ENCODE data around the gene CCDC77. TPM values are rescaled to one million over a fixed set of nuclear protein-coding genes. Genes with fewer than 3 reads are reported as not detected.

The CCDC77 gene
- total RNA-seq, 1 donor from 2014 or later, result 8.3 TPM

- intact Hi-C loops (cut with DNase I), result no loop called here
- Histone ChIP-seq H3K9me3 (no peaks in the 10 kb centered on the region), H3K4me3 (no peak overlapping the region), H3K36me3 (no peaks in the 10 kb centered on the region), H3K4me1 (peaks cover 18% of the 10 kb centered on the region), H3K27ac (no peak overlapping the region), H3K27me3 (no peaks in the 10 kb centered on the region)
- no peak for TF ChIP-seq POLR2AphosphoS5 (IDR thresholded peaks at IDR 0.05; ENCODE audit: insufficient read depth in 1 of 2, low read depth in 1 of 2)
- no peak for TF ChIP-seq CTCF (IDR thresholded peaks at IDR 0.05)
- TF ChIP-seq POLR2A (IDR thresholded peaks at IDR 0.05), result no peak
- DNase-seq (ENCODE audit: extremely low spot score in 2 of 2), result no peak
These were observed 61.7 kb downstream of the CCDC77 start for GRCh38 chr12:462936-463705.

GRCh38 chr12:464484-465267, 63.2 kb downstream of the CCDC77 start:
- no peak for DNase-seq (ENCODE audit: extremely low spot score in 2 of 2)
- peaks cover 11% of the 10 kb centered on the region for H3K4me1 ChIP-seq
- no peak overlapping the region for H3K27ac ChIP-seq
- no peak for TF ChIP-seq CTCF (IDR thresholded peaks at IDR 0.05)
- no peak for TF ChIP-seq POLR2AphosphoS5 (IDR thresholded peaks at IDR 0.05; ENCODE audit: insufficient read depth in 1 of 2, low read depth in 1 of 2)
- no peak for TF ChIP-seq POLR2A (IDR thresholded peaks at IDR 0.05)
- H3K9me3 ChIP-seq, result no peaks in the 10 kb centered on the region
- no peaks in the 10 kb centered on the region for H3K27me3 ChIP-seq
- intact Hi-C loops (cut with DNase I), result no loop called here
- H3K4me3 ChIP-seq, result no peak overlapping the region
- no peaks in the 10 kb centered on the region for H3K36me3 ChIP-seq

GRCh38 chr12:466039-466438, 64.6 kb downstream of the CCDC77 start:
- no peaks in the 10 kb centered on the region for H3K9me3 ChIP-seq
- H3K4me3 ChIP-seq, result no peak overlapping the region
- DNase-seq (ENCODE audit: extremely low spot score in 2 of 2), result no peak
- no peak overlapping the region for H3K27ac ChIP-seq
- no peaks in the 10 kb centered on the region for H3K36me3 ChIP-seq
- TF ChIP-seq CTCF (IDR thresholded peaks at IDR 0.05) (no peak), POLR2A (IDR thresholded peaks at IDR 0.05) (no peak), POLR2AphosphoS5 (IDR thresholded peaks at IDR 0.05; ENCODE audit: insufficient read depth in 1 of 2, low read depth in 1 of 2) (no peak)
- intact Hi-C loops (cut with DNase I), result no loop called here
- peaks cover 3% of the 10 kb centered on the region for H3K4me1 ChIP-seq
- H3K27me3 ChIP-seq, result no peaks in the 10 kb centered on the region

GRCh38 chr12:466762-467161, 65.3 kb downstream of the CCDC77 start:
- intact Hi-C loops (cut with DNase I), result no loop called here
- DNase-seq (ENCODE audit: extremely low spot score in 2 of 2), result no peak
- H3K36me3 ChIP-seq, result no peaks in the 10 kb centered on the region

More at GRCh38 chr12:466762-467161, 65.3 kb downstream of the CCDC77 start:
- Histone ChIP-seq H3K27ac (no peak overlapping the region), H3K4me3 (no peak overlapping the region), H3K9me3 (no peaks in the 10 kb centered on the region), H3K4me1 (no peaks in the 10 kb centered on the region), H3K27me3 (no peaks in the 10 kb centered on the region)
- TF ChIP-seq POLR2AphosphoS5 (IDR thresholded peaks at IDR 0.05; ENCODE audit: insufficient read depth in 1 of 2, low read depth in 1 of 2) (no peak), POLR2A (IDR thresholded peaks at IDR 0.05) (no peak), CTCF (IDR thresholded peaks at IDR 0.05) (no peak)

All from vagina (tissue), 2 donors.